NK-92 (cell line): ENCODE data around the gene SYT15.
"Not testable (repeated sequence)": the region's sequence is repeated elsewhere in the genome, so short reads cannot be mapped to it uniquely, and the experiment has no call there.

Source experiments
- DNase-seq: peaks from one replicate; lab custom pipeline; 2025; ENCODE audit not compliant: unreplicated experiment; lab: John Stamatoyannopoulos, UW

Gene SYT15

DNA sequence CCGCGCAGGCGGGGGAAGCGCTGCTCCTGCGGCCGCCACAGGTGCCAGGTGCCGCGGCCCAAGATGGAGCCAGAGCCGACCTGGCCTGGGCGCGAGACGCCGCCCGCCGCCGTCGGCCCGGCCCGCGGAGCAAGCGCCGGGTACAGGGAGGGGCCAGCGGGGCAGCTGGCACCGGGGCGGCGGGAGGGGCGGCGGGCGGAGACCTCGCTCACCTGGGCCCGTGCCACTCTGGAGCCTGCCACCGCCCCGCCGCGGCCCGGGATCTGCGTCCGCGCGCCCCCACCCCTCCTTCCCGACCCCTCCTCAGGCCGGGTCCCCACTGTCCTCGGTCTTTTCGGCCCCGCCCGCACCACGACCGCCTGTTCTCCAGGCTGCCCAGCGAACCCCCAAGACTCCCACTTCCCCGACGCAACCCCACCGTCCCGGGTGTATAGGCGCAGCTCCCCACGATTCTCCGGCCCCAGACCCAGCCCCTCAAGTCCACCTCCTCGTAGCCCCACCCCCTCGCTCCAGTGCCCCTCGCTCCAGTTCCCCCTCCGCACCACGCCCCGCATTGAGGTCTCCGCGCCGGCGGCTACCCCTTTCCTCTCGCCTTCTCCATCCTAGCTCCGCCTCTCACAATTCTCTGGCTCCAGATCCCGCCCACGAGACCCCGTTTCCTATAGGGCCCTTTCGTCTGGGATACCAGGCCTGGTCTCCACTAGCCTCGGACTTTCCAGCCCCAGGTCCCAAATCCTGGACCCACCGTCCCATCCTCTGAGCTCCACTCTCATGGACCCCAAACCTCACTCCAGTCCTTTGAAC lies 22.2 kb upstream of the SYT15 start, which contains the start of gene GPRIN2:
Gene GPRIN2 (minus strand): TSS at position 144 of the 804 bp plus-strand sequence. CDS start 5,922 bp downstream, outside the sequence.
- DNase-seq = no peak

DNA sequence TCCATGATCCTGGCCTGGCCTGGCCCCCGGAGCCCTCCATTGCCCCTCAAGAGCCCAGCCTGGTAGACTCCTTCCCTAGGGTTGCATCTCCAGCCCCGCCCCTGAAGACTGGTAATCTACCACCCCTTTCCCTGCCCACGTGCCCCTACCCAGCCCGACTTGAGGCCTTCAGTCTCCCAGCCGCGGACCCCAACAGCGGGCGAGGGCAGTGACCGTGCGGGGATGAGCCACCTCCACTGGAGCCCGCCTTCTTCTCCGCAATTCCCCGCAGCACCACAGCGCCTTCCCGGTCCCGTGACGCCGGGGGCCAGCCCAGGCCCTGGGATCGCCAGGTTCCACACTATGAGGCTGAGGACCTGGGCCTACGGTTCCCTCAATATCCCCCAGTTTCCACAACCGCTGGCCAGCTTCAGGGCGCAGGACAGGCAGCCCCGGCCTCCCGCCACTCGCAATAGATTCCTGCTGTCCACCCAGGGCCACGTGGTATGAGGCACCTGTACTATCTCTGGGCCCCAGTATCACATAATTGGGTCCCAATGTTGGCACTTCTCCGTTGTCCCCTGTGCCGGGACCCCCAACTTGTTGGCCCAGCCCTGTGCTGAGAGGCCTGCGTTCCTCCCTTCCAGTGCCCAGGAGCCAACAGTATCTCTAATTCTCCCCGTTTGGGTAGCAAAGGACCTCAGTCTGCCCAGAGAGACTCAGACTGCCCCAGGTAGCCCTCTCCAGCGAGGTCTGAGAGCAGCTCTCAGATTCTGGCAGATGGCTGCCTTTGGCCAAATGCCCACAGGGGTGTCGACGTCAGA lies 21.4 kb upstream of the SYT15 start:
- DNase-seq = no peak

DNA sequence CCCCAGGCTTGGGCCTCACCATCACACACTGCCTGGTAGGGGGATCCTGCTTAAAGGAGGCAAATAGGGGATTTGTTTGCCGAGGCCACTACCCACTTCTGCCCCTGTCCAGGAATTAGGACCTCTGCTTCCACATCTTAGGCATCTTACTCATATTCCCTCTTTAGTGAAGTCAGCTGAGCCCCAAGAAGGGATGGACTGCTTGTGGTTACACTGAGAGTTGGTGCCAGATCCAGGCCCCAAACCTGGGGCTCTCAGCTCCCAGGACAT lies 20.9 kb upstream of the SYT15 start:
- DNase-seq = no peak

DNA sequence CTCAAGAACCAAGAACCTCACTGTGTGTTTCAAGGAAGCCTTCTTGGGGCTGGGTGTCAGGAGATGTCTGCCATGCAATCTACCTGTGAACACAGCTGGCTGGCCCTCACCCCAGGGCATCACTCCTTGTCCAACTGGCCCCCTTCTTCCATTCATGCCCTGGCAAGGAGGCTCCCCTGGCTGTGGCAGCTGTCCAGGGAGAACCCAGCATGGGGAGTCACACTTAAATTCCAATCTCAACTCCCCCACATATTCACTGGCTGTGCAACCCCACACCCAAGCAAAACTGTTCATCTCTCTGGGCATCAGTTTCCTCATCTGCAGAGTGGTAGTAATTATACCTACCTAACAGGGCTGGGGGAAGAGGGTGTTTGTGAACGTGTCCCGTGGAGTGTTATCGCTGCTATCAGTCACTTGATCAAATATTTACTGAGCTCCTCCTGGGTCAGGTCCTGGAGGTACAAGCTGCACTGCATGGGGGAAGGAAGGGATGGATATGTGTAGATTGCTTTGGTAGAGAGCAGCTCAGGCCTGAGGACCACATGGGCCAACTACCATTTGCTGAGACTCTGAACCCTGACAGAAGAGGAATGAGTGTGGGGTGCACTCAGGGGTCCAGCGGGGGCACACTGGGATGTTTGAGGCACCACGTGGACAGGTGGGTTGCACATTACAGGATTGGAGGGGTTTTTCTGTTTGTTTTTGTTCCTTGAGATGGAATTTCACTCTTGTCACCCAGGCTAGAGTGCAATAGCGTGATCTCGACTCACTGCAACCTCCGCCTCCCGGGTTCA lies 20.3 kb upstream of the SYT15 start:
- no peak for DNase-seq

DNA sequence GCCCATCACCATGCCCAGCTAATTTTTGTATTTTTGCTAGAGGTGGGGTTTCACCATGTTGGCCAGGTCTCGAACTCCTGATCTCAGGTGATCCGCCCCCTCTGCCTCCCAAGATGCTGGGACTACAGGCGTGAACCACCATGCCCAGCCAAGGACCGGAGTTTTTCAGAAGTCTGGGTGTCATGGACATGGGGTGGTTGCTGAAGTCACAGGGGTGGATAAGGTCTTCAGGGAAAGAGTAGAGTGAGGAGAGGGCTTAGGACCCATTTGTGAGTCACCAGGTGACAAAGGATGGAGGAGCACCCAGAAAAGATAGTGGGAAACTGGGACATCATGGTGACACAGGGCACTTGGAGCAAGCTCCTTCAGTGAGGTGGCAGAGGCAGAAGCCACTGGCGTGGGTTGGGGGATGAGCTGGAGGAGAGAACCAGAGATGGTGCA lies 19.7 kb upstream of the SYT15 start:
- no peak for DNase-seq

DNA sequence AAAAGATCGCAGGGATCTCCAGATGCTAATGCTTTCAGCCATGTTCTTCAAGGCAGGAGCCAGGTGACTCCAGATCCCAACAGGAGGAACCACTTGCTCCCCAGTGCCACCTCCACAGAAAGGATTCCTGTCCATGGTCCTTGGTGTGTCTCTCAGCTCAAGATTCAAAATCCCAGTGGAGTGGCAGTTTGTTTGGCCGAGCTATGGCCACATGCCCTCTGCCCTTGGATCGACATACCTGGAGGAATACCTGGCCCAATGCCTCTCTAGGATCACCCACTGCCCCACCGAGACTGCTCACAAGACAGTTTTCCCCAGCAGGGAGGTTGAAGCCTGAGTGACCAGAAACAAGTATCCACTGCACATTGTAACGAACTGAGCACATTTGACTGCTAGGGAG lies 18.5 kb upstream of the SYT15 start:
- DNase-seq = no peak

DNA sequence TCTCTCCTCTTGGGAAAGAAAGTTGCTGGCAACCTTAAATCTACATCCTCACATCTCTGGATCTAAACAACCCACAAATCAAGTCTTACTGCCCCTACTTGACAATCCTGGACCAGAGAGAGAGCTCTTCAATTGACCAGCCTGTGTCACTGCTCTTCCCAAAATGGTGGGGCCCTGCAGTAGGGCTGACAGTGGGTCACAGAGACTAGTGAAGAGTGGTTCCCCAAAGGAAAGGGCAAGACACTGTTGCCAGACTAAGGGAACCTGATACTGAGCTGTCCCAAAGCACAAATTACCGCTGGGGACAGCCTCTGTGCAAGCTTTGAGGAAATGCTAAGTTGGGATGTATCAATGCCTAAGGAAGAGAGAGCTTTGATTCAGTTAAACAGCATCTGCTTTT lies 18.0 kb upstream of the SYT15 start:
- DNase-seq = no peak

DNA sequence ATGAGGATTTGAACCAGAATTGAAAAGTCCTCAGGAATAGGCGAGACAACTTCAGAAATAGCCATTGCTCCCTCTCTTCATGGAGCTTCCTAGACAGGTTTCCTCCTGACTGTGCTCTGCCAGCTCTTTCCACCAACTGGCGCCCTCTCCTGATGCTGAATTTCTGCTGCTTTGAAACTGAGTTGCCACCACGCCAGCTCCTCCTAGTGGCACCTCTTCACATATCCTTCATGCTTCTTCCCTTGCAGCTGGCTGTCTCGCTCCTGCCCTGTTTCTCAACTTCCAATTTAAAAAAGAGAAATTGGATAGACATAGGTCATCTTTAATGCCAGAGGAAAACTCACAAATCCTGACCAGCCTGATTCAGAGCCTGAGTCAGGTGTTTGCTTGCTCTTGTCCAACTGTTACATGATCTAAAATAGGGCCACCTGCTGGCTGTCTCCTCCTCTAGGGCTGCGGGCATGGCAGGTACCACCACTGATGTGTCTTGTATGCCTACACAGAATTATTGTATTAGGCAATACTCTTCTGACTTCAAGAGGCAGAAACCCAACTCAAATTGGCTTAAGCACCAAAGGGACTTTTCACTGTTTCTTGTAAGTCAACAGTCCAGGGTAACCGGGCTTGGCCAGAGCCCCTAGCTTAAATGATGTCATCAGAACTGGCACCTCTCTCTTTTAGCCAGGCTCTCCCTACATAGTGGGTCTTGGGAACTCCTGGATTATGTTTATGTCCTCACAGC lies 13.2 kb upstream of the SYT15 start:
- not testable (repeated sequence) for DNase-seq

DNA sequence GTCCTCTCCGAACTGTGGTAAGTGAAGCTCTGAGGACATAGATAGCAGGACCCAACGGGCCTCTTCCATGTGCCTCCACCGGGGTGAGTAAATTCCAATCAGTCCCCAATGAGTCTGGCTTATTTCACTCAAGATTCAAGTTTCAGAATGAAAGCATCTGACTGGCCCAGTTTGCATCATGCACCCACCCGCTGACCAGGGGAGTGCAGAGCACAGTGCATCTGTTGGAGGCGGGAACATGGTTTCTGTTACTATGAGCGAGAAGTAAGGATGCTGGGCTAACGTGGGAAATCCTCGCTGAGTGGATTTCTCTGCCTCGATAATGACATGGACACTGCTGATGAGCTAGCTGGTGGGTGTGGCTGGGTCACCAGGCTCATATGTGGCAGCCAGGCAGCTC lies 11.8 kb upstream of the SYT15 start:
- DNase-seq = not testable (repeated sequence)

DNA sequence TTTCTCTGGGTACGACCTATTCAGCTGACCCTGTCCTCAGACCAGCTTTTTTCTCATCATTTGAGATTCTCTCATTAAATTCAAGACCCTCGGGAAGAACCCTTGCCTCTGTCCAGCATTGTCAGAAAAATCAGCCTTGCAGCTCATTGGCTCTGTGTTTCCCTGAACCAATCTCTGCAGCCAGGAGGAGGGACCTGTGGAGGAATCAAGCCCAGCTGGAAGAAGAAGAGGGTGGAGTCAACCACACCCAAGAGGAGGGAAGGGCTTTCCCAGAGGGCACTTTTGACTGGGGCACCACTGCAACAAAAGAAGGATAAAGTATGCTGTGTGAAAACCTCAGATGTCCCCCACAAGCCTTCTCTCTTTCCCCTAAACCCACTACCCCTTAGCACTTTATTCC lies 8.3 kb upstream of the SYT15 start:
- not testable (repeated sequence) for DNase-seq

DNA sequence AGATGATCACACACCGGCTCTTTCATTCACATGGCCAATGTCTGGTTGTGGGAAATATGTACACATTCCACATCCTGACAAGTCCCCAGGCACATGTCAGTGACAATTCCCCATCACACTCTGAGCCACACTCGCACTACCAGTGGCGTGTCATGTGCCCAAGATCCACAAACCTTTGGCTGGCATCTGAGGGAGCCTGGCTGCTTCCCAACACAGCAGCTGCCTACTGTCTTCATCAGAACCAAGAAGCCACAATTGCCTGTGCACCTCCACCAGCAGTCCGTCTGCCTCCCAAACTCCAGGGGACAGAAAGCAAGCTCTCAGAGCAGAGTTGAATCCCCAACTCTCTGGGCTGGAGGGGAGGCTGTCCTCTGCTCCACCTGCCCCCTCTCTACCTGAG lies 6.2 kb upstream of the SYT15 start:
- not testable (repeated sequence) for DNase-seq

DNA sequence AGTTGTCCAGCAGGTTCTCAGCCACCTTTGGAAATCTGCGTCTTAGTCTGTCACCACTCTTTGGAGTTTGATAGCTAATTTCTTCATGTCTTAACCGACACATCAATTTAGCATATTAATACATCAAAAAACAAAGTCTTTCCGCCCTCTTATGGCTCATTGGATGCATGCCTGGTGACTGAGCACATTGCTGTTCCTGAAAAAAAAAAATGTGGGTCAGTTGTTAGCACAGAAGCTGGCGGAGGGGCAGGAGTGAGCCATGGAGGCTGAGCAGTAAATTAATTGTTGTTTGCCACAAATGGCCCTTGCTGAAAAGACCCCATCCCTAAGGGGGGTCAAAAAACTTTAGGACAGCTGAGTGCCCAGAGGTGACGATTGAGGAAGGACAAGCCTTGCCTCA lies 5.6 kb upstream of the SYT15 start:
- DNase-seq = not testable (repeated sequence)

DNA sequence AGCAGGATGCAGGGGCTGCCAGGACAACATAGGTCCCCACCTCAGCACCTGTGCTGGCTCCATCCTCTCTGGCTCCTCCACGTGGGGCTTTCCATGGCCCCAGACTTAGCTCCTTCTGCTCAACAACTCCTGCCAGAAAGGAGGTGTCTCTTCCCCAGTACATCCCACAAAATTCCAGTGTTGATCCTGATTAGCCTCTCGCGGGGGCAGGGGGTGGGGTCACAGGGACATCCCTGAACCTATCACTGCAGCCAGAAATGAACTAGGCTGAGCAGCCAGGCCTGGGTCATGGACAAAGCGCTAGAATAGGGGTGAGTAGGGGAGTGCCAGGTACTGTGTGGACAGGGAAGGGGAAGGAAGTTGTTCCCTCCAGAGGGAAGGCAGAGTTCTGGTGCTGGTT lies 5.0 kb upstream of the SYT15 start:
- not testable (repeated sequence) for DNase-seq

DNA sequence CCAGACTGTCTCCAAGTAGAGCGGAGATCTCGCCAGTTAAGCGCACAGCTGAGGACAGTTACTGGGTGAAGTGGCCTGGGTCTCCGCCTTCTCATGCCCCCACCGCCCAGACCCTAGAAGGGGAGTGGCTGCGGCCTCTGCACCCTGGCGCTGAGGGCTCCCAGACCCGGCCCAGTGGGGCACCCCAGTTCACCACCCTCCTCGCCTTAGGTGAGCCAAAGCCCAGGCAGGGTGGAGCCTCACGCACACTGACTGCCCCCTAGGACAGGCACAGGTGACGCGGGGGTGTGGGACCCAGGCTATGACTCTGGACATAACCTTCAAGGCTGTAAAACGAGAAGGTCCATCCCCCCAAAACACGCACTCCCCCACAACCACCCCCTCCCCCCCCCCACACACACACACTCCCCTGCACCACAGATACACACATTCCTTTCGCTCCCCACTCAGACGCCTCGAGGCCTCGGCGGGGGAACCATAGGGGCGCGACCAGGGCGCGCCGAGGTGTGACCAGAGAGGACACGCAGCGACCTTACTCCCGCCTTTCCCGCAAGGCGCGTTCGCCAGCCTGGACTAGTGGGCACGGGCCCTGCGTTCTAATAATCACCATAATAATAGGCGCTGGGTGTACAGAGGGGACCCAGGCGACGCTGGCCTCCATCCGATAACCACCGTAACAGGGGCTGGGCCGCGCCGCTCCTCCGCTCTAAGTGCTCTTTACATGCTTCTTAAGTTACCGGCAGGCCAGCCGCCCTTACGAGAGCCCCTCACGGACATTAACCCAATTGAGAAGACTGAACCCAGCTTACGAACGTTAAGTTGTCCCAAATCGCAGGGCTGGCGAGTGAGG lies 1.1 kb upstream of the SYT15 start:
- DNase-seq = not testable (repeated sequence)

DNA sequence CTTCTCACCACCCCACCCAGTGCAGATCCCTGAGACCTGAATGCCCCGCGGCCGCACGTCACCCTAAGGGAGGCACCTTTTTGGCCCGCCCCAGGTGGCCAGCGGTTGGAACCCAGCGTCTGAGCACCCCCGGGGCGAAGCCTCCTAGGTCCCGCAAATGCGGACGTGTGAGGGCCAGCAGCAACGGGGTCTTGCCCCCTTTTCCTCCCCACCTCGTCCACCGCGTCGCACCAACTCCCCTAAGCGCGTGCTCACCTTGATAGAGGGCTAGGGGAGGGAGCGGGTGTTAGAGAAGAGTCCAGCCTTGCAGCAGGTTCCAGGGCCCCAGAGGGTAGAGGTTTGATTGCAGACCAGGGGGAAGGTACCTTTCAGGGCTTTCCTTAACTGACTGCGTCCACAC lies 450 bp downstream of the SYT15 start:
- DNase-seq = not testable (repeated sequence)

DNA sequence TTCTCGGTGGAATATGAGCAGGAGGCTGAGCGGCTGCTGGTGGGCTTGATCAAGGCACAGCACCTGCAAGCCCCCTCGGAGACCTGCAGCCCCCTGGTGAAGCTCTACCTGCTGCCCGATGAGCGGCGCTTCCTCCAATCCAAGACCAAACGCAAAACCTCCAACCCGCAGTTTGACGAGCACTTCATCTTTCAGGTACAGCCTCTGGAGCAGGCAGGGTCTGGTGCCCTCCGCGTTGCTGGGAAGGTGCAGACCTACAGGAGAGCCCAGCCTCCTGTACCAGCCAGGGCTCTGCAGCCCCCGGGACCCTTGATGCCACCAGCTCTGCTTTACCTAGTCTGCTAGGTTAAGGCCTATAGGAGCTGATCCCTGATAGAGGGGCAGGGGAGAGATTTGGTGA lies 3.1 kb downstream of the SYT15 start:
- not testable (repeated sequence) for DNase-seq

DNA sequence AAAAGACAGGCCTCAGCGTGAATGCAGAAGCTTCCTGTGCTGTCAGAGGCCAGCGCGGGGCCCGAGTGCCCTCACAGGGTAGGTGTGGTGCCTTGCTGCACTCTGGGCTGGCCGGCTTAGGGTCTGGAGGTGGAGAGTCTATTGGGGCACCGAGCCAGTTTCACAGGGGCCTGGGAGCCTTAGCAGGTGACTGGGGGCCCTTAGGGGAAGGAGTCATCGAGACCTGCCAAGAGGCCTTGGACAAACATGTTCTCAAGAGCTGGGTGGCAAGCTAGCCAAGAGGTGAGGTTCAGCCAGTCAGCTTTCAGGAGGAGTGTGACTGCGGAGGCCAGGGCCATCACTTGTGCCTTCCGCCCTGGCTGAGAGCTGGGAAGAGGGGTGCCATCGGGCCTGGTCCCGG lies 3.6 kb downstream of the SYT15 start:
- DNase-seq = not testable (repeated sequence)

DNA sequence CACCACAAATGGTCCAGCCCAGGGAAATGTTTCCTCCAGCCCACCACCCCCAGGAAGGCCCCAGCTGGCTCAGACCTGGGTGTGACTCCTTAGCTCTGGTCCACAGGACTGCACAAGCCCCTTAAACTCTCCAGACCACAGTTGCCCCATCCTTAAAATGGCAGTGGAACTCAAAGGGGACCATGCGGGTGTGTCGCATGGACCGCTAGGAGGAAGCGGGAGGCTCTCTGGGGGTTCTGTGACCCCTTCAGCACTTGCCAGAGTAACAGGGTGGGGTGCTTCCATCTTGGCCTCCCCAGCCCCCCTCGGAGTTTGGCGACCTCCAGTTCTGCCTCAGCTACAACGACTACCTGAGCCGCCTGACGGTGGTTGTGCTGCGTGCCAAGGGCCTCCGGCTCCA lies 5.3 kb downstream of the SYT15 start:
- DNase-seq = not testable (repeated sequence)

DNA sequence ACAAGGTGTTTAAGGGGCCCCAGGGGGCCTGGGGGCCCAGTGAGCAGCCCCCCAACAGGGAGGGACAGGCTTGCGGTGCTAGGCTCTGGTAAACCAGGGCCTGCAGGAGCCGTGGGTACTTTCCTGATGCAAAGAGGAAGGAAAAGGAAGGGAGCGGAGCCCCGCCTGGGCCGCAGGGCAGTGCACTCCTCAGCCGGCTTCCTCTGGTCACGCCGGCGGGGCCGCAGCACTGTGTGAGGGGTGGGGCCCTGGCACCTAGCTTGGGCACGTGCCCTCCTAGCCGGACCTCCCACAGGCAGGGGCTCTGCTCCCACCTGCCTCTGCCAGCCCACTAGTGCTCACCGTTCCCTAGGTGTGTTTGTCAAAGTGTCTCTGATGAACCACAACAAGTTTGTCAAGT lies 6.3 kb downstream of the SYT15 start:
- DNase-seq = not testable (repeated sequence)

DNA sequence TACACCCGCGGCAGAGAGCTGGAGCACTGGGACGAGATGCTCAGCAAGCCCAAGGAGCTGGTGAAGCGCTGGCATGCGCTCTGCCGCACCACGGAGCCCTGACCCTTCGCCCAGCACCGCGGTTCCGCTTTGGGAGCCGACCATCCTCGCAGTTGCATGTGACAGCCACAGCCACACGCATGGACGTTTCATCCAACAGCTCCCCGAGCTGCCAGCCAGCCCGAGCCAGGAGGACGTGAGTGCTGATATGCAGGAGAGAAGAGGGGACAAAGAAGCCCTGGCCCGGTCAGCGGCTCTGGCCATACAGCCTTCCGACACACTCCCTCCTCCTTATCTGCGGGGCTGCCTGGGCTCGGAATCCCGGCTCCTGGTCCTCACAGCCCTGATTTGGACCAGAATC lies 8.6 kb downstream of the SYT15 start:
- DNase-seq = not testable (repeated sequence)
